ENCODE data around the gene RASGRP1. TPM values are rescaled to one million over a fixed set of nuclear protein-coding genes. Genes with fewer than 3 reads are reported as not detected.

The RASGRP1 gene
- total RNA-seq, 1 donor from 2014 or later = not detected

- Histone ChIP-seq H3K4me3 (no peak overlapping the region), H3K4me1 (no peaks in the 10 kb centered on the region), H3K27me3 (no peaks in the 10 kb centered on the region), H3K36me3 (no peaks in the 10 kb centered on the region), H3K9me3 (no peaks in the 10 kb centered on the region), H3K27ac (no peak overlapping the region)
- no peak for DNase-seq (ENCODE audit: low spot score in 2 of 2)
- TF ChIP-seq, protein P1, sequence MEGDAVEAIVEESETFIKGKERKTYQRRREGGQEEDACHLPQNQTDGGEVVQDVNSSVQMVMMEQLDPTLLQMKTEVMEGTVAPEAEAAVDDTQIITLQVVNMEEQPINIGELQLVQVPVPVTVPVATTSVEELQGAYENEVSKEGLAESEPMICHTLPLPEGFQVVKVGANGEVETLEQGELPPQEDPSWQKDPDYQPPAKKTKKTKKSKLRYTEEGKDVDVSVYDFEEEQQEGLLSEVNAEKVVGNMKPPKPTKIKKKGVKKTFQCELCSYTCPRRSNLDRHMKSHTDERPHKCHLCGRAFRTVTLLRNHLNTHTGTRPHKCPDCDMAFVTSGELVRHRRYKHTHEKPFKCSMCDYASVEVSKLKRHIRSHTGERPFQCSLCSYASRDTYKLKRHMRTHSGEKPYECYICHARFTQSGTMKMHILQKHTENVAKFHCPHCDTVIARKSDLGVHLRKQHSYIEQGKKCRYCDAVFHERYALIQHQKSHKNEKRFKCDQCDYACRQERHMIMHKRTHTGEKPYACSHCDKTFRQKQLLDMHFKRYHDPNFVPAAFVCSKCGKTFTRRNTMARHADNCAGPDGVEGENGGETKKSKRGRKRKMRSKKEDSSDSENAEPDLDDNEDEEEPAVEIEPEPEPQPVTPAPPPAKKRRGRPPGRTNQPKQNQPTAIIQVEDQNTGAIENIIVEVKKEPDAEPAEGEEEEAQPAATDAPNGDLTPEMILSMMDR (IDR thresholded peaks at IDR 0.05) = no peak
- intact Hi-C loops (cut with DNase I) = no loop called here
Observed at GRCh38 chr15:38609097-38609738, 44.6 kb upstream of the RASGRP1 start.

DNA sequence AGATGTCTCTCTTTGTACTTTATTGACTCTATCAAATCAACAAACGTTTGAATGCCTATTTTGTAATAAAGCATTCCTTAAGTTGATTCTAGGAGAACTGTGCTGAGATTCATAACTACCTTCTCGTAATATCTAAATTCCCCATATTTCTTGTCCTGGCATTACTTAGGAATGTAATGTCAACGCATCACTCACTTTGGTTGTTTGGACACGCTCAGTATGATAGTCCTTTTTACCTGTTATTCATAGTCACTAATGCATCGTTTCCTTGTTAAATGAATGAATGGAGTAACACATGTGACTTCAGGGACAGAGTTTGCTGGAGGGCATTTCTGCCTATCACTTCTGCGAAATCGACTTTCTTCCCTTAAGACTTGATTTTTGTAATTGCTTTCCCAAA, 44.1 kb upstream of the RASGRP1 start:
- H3K27me3 ChIP-seq = no peaks in the 10 kb centered on the region
- DNase-seq (ENCODE audit: low spot score in 2 of 2) = no peak
- intact Hi-C loops (cut with DNase I) = no loop called here
- no peaks in the 10 kb centered on the region for H3K4me1 ChIP-seq
- TF ChIP-seq, protein P1 (IDR thresholded peaks at IDR 0.05) = no peak
- H3K4me3 ChIP-seq = no peak overlapping the region
- no peaks in the 10 kb centered on the region for H3K36me3 ChIP-seq
- H3K27ac ChIP-seq = no peak overlapping the region
- H3K9me3 ChIP-seq = no peaks in the 10 kb centered on the region

- Histone ChIP-seq H3K9me3 (no peaks in the 10 kb centered on the region), H3K27me3 (no peaks in the 10 kb centered on the region), H3K36me3 (no peaks in the 10 kb centered on the region), H3K4me1 (peaks cover 0 to 3% of the 10 kb centered on the region in 2 donors), H3K27ac (no peak overlapping the region), H3K4me3 (no peak overlapping the region)
- intact Hi-C loops (cut with DNase I) = no loop called here
- TF ChIP-seq, protein P1 (IDR thresholded peaks at IDR 0.05) = no peak
- DNase-seq (ENCODE audit: low spot score in 2 of 2) = no peak
Observed at GRCh38 chr15:38605744-38606143, 41.1 kb upstream of the RASGRP1 start.

DNA sequence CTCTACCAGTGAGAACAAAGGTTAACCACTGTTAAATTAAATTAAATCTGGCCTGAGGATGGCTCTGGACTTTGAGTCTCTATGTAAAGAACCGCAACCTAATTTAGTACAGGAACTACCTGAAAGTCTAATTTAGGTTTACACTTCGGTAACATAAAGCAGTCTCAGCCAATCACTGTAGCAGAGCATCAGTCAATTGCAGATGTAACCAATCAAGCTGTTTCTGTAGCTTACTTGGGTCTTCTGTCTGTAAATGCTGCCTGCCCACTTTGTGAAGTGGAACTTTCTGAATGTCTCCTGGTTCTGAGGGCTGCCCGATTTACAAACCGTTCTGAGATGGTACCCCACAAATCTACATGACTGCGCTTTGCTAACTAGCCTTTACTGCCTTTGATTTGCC, 39.1 kb upstream of the RASGRP1 start:
- Histone ChIP-seq H3K4me1 (peaks cover 0 to 3% of the 10 kb centered on the region in 2 donors), H3K27me3 (no peaks in the 10 kb centered on the region), H3K27ac (no peak overlapping the region), H3K9me3 (no peaks in the 10 kb centered on the region), H3K4me3 (no peak overlapping the region), H3K36me3 (no peaks in the 10 kb centered on the region)
- intact Hi-C loops (cut with DNase I) = no loop called here
- no peak for DNase-seq (ENCODE audit: low spot score in 2 of 2)
- TF ChIP-seq, protein P1 (IDR thresholded peaks at IDR 0.05) = no peak

DNA sequence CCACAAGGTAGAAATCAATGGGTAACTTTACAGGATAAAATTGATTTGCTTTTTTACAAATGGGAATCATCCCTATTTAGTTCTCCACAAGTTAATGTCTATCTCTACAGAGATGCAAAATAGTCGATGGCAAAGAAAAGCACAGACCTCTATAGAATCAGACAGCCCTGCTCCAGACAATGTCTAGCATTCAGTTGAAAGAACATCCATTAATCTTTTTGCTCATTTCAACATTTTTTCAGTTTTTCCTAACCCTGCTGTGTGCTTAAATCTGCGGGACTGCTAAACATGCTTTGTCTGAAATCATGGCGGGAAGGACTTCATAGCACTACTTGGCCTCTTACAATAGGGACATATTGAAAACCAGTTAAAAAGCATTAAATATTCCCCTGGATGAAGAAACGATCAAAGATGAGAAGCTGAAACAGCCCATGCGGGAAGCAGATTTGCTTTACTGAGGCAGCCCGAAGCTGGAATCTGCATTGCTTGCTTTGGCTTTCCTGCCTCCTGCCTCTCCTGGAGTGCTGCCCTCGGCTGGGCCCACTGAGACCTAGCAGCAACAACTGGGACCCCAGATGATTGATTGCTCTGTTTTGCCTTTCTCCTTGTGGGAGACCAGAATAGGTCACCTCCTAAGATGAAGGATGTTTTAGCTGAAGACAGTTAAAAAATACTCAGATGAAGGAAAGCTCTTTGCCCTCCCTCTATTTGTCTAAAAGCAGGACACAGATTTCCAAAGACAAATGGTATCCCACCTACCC, 38.5 kb upstream of the RASGRP1 start:
- no peaks in the 10 kb centered on the region for H3K27me3 ChIP-seq
- no peak overlapping the region for H3K4me3 ChIP-seq
- H3K9me3 ChIP-seq = no peaks in the 10 kb centered on the region
- peaks cover 0 to 3% of the 10 kb centered on the region in 2 donors for H3K4me1 ChIP-seq
- TF ChIP-seq, protein P1 (IDR thresholded peaks at IDR 0.05) = no peak
- no peak overlapping the region for H3K27ac ChIP-seq
- intact Hi-C loops (cut with DNase I) = no loop called here
- no peaks in the 10 kb centered on the region for H3K36me3 ChIP-seq
- DNase-seq (ENCODE audit: low spot score in 2 of 2) = no peak

All from ascending aorta (tissue), 2 donors.